Tibial nerve (tissue), 4 donors: ENCODE results near the gene PSME3IP1. TPM values are rescaled to one million over a fixed set of nuclear protein-coding genes. Genes with fewer than 3 reads are reported as not detected.
A peak's percentile ranks its signal among the peaks of the same experiment; 100 is the strongest.

ENCODE experiments used
- DNase-seq, 2 donors: peaks; one replicate each; pipeline ENCODE4 v3.0.0-alpha.2; 2019; ENCODE audit warnings: low spot score in 2 of 2
- H3K27ac ChIP-seq, 4 donors: fragments of 200-600 bp; sonication (generic) in 3 of 4; one replicate each; pipeline ENCODE4 v1.5.1; 2017 to 2019; ENCODE audit warnings: mild to moderate bottlenecking in 1 of 4
- H3K27me3 ChIP-seq, 2 donors: fragments of 200-600 bp; sonication (generic) in 1 of 2; one replicate each; pipeline versions ENCODE4 v1.5.1 to v1.6.0; 2017 to 2019
- H3K36me3 ChIP-seq, 3 donors: fragments of 200-600 bp; sonication (generic); one replicate each; pipeline ENCODE4 v1.5.1; 2018 to 2019
- H3K4me1 ChIP-seq, 4 donors: fragments of 200-600 bp; sonication (generic) in 3 of 4; one replicate each; pipeline ENCODE4 v1.5.1; 2017 to 2019
- H3K4me3 ChIP-seq, 4 donors: fragments of 200-600 bp; sonication (generic) in 3 of 4; one replicate each; pipeline ENCODE4 v1.5.1; 2017 to 2019; ENCODE audit warnings: mild to moderate bottlenecking in 1 of 4, moderate library complexity in 1 of 4
- H3K9me3 ChIP-seq, 4 donors: fragments of 200-600 bp; sonication (generic) in 3 of 4; one replicate each; pipeline ENCODE4 v1.5.1; 2017 to 2019
- EP300 ChIP-seq, 2 donors: sonication (generic); formaldehyde crosslinking; IDR thresholded peaks; one replicate each; pipeline ENCODE4 v1.6.1; 2017; ENCODE audit warnings: antibody characterized with exemption in 2 of 2, mild to moderate bottlenecking in 1 of 2
- POLR2A ChIP-seq, 2 donors: fragments of 450-650 bp; IDR thresholded peaks; one replicate each; pipeline ENCODE4 v1.6.1; 2017; ENCODE audit warnings: antibody characterized with exemption in 2 of 2, mild to moderate bottlenecking in 2 of 2, moderate library complexity in 2 of 2
- WGBS, 2 donors: methylation state at CpG; one replicate each; pipeline ENCODE4 v1.1.5; 2018; 5-methylcytosine and 5-hydroxymethylcytosine counted together
- total RNA-seq, 4 donors: library from RNA; depleted of rRNA; stranded (reverse); fragments of >200 nt; gene quantifications; one replicate each; pipeline ENCODE4 v1.1.0, GENCODE V29; 2016
- TF ChIP-seq, protein P1 (sequence below), 5 experiments: fragments of 200-600 bp in 3 of 5; fragments of 450-650 bp in 2 of 5; sonication (generic) in 3 of 5; IDR thresholded peaks; one replicate each; pipeline ENCODE4 v1.5.1; 2016 to 2019; ENCODE audit warnings: antibody characterized with exemption in 5 of 5, mild to moderate bottlenecking in 3 of 5, moderate library complexity in 2 of 5

The PSME3IP1 gene
- total RNA-seq, 4 donors from 2014 or later = 58.4 to 100 (median 69.7) TPM

DNA sequence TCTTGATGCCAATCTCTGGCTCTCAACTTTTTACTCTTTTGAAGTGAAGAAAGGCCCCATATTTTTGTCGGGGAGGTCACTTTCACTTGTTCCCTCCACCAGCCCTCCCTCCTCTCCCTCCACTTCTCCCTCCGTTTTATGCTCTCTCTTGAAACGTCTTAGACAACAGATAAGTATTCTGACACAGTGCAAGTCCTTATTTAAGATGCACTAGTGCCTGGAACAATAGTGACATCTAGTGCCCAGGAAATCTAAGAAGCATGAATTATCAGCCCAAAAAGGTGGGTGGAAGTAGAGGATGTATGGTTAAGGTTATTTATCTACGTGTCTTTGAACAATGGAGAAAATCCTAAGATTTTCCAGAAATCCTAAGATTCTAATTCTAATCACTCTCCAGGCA is 17.9 kb downstream of the PSME3IP1 start:
- DNase-seq = no peak
- H3K9me3 ChIP-seq = no peaks in the 10 kb centered on the region
- H3K27me3 ChIP-seq = no peaks in the 10 kb centered on the region
- no peak overlapping the region for H3K4me3 ChIP-seq
- TF ChIP-seq, protein P1, sequence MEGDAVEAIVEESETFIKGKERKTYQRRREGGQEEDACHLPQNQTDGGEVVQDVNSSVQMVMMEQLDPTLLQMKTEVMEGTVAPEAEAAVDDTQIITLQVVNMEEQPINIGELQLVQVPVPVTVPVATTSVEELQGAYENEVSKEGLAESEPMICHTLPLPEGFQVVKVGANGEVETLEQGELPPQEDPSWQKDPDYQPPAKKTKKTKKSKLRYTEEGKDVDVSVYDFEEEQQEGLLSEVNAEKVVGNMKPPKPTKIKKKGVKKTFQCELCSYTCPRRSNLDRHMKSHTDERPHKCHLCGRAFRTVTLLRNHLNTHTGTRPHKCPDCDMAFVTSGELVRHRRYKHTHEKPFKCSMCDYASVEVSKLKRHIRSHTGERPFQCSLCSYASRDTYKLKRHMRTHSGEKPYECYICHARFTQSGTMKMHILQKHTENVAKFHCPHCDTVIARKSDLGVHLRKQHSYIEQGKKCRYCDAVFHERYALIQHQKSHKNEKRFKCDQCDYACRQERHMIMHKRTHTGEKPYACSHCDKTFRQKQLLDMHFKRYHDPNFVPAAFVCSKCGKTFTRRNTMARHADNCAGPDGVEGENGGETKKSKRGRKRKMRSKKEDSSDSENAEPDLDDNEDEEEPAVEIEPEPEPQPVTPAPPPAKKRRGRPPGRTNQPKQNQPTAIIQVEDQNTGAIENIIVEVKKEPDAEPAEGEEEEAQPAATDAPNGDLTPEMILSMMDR (IDR thresholded peaks at IDR 0.05) = peak; percentile 43 to 74 (median 63)
- no peak for TF ChIP-seq POLR2A (IDR thresholded peaks at IDR 0.05)
- no peak for TF ChIP-seq EP300 (IDR thresholded peaks at IDR 0.05)
- peaks cover 0 to 69% (median 17%) of the 10 kb centered on the region in 3 donors for H3K36me3 ChIP-seq
- peaks cover 0 to 33% (median 5%) of the 10 kb centered on the region in 4 donors for H3K4me1 ChIP-seq
- peak overlapping the region in 2 of 4 donors; percentile 69 to 75 for H3K27ac ChIP-seq
- WGBS, 2 donors = 5 to 9% methylated on average over 4 of the region's 4 CpGs

- 50 to 54% methylated on average over 3 of the region's 3 CpGs for WGBS, 2 donors
- peaks cover 0 to 33% (median 5%) of the 10 kb centered on the region in 4 donors for H3K4me1 ChIP-seq
- no peaks in the 10 kb centered on the region for H3K9me3 ChIP-seq
- H3K27me3 ChIP-seq = no peaks in the 10 kb centered on the region
- TF ChIP-seq, protein P1 (IDR thresholded peaks at IDR 0.05) = no peak
- TF ChIP-seq POLR2A (IDR thresholded peaks at IDR 0.05) (no peak), EP300 (IDR thresholded peaks at IDR 0.05) (no peak)
- peaks cover 0 to 69% (median 17%) of the 10 kb centered on the region in 3 donors for H3K36me3 ChIP-seq
- no peak for DNase-seq
- H3K4me3 ChIP-seq = no peak overlapping the region
- H3K27ac ChIP-seq = peak overlapping the region in 2 of 4 donors; percentile 69 to 75
Measured at GRCh38 chr16:57167538-57167937, 18.3 kb downstream of the PSME3IP1 start.

- peaks cover 0 to 69% (median 14%) of the 10 kb centered on the region in 3 donors for H3K36me3 ChIP-seq
- no peak overlapping the region for H3K4me3 ChIP-seq
- DNase-seq = no peak
- TF ChIP-seq, protein P1 (IDR thresholded peaks at IDR 0.05) = no peak
- H3K9me3 ChIP-seq = no peaks in the 10 kb centered on the region
- 58 to 60% methylated on average over 7 of the region's 7 CpGs for WGBS, 2 donors
- peaks cover 0 to 33% (median 5%) of the 10 kb centered on the region in 4 donors for H3K4me1 ChIP-seq
- peak overlapping the region in 2 of 4 donors; percentile 69 to 75 for H3K27ac ChIP-seq
- no peaks in the 10 kb centered on the region for H3K27me3 ChIP-seq
Measured at GRCh38 chr16:57166951-57167350, 18.9 kb downstream of the PSME3IP1 start.

DNA sequence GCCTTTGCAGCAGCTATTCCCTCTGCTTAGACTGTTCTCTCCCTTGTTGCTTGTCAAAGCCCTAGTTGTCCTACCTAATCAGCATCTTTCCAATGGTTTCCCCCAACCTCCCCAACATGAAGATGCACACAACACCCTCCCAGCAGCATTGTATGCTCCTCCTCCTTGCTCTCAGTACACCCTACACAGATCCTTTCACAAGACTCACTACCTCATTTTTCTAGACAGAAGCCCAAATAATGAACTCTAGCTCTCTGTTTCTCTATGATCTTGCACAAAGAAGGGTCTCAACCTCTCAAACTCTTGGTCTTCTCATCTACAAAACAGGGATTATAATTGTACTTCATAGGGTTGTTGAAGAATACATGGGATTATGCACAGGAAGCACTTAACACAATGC is 19.4 kb downstream of the PSME3IP1 start:
- Histone ChIP-seq H3K27me3 (no peaks in the 10 kb centered on the region), H3K4me1 (peaks cover 0 to 33% (median 5%) of the 10 kb centered on the region in 4 donors), H3K27ac (peak overlapping the region in 2 of 4 donors; percentile 69 to 75), H3K4me3 (no peak overlapping the region), H3K9me3 (no peaks in the 10 kb centered on the region), H3K36me3 (peaks cover 0 to 69% (median 9%) of the 10 kb centered on the region in 3 donors)
- TF ChIP-seq EP300 (IDR thresholded peaks at IDR 0.05) (no peak), POLR2A (IDR thresholded peaks at IDR 0.05) (no peak)
- TF ChIP-seq, protein P1 (IDR thresholded peaks at IDR 0.05) = no peak
- no peak for DNase-seq

- H3K4me3 ChIP-seq = no peak overlapping the region
- H3K27me3 ChIP-seq = no peaks in the 10 kb centered on the region
- no peak overlapping the region for H3K27ac ChIP-seq
- no peaks in the 10 kb centered on the region for H3K9me3 ChIP-seq
- H3K4me1 ChIP-seq = peaks cover 0 to 33% (median 5%) of the 10 kb centered on the region in 4 donors
- TF ChIP-seq POLR2A (IDR thresholded peaks at IDR 0.05) = no peak
- TF ChIP-seq, protein P1 (IDR thresholded peaks at IDR 0.05) = no peak
- TF ChIP-seq EP300 (IDR thresholded peaks at IDR 0.05) = no peak
- peaks cover 0 to 67% (median 4%) of the 10 kb centered on the region in 3 donors for H3K36me3 ChIP-seq
- no peak for DNase-seq
- 59% methylated on average over 3 of the region's 3 CpGs for WGBS, 2 donors
Measured at GRCh38 chr16:57165938-57166337, 19.9 kb downstream of the PSME3IP1 start.
